GM18907 (cell line): ENCODE data around the gene TEPSIN.
A peak's percentile ranks its signal among the peaks of the same experiment; 100 is the strongest.

Experiments used
- ATAC-seq: cut with Tn5 transposase; IDR thresholded peaks from one replicate; pipeline ENCODE4 v1.9.1; 2021; ENCODE audit warnings: mild to moderate bottlenecking, moderate library complexity; ENCODE audit not compliant: unreplicated experiment

The TEPSIN gene

GRCh38 chr17:81238815-81239713 is at the start of gene TEPSIN, which contains the start of gene NDUFAF8:
TSS of gene TEPSIN (minus strand) at chr17:81239055. CDS start at chr17:81239033, 22 bp downstream.
TSS of gene NDUFAF8 (plus strand) at chr17:81239318. CDS start at chr17:81239364, 46 bp downstream.
- ATAC-seq, result peak; percentile 85

- no peak for ATAC-seq
Measured at GRCh38 chr17:81287741-81288430, 49.0 kb upstream of the TEPSIN start.

GRCh38 chr17:81287152-81287551 is 48.3 kb upstream of the TEPSIN start:
- ATAC-seq, result no peak

DNA sequence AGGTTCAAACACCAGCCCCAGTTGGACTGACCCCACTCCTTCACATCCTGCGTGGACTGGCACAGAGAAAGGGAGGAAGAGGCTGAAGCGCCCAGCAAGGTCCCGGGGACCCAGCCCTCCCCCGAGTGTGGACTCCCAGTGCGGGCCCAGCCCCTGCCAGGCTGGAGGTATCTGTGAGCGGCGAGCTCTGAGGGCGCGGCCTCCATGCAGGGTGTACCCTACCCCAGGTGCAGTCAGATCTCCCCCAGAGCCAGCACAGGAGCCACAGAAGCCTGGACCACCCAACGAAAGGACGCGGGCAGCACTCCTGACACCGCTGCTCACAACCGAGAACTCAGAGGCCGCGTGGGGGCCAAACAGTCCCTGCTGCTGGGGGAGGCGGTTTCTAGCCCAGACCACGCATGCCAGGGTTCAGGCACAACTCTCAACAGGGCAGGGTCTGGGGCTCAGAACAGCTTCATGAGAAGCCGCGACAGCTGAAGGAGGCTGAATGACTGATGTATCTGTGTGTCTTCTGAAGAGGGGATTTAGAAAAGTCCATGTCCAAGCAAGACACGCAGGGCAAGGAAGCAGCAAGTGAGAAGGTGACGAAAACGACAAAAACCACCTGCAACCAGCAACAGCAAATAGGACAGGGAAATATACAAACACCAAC is 47.8 kb upstream of the TEPSIN start:
- no peak for ATAC-seq

GRCh38 chr17:81285894-81286293 is 47.0 kb upstream of the TEPSIN start:
- ATAC-seq, result no peak

- no peak for ATAC-seq
Measured at GRCh38 chr17:81285179-81285878, 46.5 kb upstream of the TEPSIN start.

- no peak for ATAC-seq
Measured at GRCh38 chr17:81282876-81283275, 44.0 kb upstream of the TEPSIN start.

DNA sequence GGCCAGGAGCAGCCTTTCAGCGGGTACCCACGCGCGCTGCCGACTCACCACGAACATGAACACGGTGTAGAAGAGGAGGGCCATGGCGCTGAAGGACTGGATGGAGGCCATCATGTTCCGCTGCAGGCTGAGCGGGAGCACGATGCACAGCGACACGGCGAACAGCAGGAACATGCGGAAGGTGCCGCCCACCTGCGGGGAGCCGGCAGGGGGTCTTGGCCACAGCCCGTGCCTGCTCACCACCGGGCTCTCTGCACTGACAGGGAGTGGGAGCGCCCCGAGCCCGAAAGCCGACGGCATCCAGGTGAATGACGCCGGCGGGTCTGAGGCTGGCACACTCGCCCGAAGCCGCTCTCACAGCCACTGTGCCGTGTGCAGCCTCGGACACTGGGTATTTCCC is 43.3 kb upstream of the TEPSIN start:
- ATAC-seq, result no peak

GRCh38 chr17:81280571-81280970 is 41.7 kb upstream of the TEPSIN start:
- no peak for ATAC-seq

GRCh38 chr17:81279278-81280275 is 40.7 kb upstream of the TEPSIN start:
- ATAC-seq, result no peak

DNA sequence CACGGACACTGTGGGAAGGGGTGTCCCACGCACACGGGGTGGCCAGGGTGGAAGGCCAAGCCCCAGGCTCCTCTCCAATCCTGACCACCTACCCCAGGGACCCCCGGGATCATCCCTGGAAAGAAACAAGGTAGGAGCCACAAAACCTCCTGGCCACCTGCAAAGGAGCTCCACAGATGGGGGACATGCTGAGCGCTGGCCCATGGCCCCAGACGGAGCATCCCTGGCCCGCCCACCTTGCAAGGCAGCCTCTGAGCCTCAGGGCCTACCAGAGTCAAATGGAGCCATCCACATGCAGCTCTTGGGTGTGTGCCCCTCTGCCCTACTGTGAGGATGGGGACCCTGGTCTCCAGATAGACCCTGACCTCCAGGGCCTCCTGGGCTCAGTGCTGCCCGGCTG is 40.0 kb upstream of the TEPSIN start:
- ATAC-seq, result no peak

DNA sequence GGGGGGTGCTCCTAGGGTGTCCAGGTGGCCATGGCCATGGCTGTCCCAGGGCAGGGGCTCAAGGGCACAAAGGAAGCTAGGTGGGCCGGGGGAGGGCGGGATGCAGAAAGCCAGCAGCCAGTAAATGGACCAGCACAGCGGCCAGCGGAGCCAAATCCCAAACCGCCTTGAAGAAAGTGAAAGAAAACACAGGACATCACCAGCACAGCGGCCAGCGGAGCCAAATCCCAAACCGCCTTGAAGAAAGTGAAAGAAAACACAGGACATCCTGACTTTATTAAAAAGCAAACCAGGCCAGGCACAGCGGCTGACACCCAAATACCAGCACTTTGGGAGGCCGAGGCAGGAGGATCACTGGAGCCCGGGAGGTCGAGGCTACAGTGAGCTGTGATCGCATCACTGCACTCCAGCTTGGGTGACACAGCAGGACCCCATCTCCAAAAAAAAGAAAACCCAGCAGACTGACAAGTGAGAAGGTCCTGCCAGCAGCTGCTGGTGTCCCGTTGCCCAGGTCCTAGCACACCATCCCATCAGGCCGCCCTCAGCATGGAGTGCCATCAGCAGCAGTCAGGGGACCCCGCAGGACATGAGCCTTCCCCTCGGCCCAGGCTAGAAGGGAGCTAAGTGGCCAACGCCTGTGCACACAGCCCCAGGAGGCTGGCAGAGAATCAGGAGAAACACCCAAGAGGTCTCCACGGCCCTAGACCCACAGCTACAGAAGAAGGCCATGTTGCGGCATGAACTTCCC is 39.3 kb upstream of the TEPSIN start:
- ATAC-seq, result no peak

DNA sequence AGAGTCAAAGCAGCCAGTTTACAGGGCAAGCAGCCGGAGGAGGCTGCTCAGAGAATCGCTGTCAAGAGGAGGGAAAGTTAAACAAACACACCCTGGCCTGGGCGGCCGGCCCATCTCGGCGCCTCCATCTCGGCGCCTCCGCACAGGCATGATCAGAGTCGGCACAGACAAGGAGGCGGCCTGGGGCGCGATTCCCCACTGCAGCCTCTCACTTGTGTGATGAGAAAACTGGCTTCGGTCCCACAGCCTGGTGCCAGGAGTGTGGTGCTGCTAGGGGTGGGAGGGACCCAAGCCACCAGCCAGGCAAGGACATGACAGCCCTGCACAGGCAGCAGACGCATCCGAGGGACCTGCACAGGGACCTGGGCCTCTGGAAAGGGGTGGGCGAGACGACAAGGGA is 38.6 kb upstream of the TEPSIN start:
- ATAC-seq, result no peak

GRCh38 chr17:81276781-81277180 is 37.9 kb upstream of the TEPSIN start:
- no peak for ATAC-seq

GRCh38 chr17:81274471-81274855 is 35.6 kb upstream of the TEPSIN start:
- ATAC-seq, result no peak

DNA sequence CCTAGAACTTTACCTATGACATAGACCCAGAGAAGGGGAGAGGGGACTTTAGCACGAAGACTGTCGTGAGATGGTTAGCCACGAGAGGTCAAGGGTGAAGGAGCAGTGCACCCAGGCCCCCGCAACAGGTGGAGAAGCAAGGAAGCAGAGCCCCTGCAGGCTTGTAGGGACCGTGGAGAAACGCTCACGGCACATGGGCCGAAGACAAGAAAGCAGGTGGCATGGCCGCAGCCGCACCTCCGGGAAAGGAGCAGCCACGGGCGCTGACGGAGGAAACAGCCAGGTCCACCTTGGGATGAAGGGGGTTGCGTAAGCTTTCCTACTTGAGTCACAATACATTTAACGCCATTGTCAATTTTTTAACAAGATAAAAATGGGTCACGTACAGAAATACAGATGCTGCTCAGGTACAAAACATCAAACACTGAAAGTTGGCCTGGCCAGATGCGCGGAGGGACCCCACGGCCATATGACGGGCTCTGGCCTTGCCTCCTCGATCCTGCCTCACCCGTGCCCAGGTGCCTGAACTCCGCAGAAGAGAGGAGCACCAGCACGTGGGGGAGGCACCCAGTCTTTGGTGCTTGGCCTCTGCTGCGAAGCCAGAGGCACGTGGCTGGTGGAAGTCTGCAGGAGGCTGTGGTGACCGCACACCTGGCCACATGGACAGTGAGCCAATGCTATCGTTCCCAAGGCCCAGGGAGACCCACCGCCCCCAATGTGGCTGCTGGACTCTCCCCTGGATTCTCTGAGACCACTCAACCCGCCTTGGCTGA is 35.0 kb upstream of the TEPSIN start:
- ATAC-seq, result no peak

DNA sequence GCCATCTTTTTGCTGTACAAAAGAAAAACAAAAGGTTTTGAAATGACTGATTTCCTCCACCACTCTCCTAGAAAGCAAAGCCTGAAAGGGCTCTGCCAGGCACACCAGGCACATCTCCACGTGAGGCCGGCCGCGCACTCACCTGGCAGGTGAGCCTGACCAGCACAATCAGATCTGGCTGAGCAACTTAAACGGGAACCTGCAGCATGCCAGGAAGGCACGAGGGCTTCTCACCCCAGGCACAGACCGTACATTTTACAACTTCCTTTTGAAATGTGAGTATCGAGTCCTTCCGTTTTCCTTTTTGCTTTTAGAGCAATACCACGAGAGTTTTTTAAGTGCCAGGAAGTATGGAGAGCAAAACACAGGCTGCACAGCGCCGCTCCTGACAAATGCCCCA is 33.8 kb upstream of the TEPSIN start:
- no peak for ATAC-seq

GRCh38 chr17:81271226-81271625 is 32.4 kb upstream of the TEPSIN start:
- ATAC-seq, result no peak
